Activated naive CD8-positive, alpha-beta T cell treated with anti-CD3 and anti-CD28 coated beads, Interleukin-2, amount 50 U/mL, for 24 hours (primary cell): ENCODE measurements around the gene RGL1.
"Not testable (repeated sequence)": the region's sequence is repeated elsewhere in the genome, so short reads cannot be mapped to it uniquely, and the experiment has no call there.

Experiments
- ATAC-seq: fragments of 150-1000 bp; cut with Tn5 transposase; one replicate; pipeline ENCODE4 v1.10.0; 2021
- DNase-seq: peaks from one replicate; pipeline ENCODE4 v3.0.0; 2021
- H3K27ac Mint-ChIP-seq: one replicate; pipeline ENCODE4 v1.8.0; 2021; ENCODE audit warnings: mild to moderate bottlenecking, mixed read lengths
- H3K27me3 Mint-ChIP-seq: one replicate; pipeline ENCODE4 v1.8.0; 2021; ENCODE audit warnings: mixed read lengths
- H3K36me3 Mint-ChIP-seq: one replicate; pipeline ENCODE4 v1.8.0; 2021; ENCODE audit warnings: low read depth, mixed read lengths
- H3K4me1 Mint-ChIP-seq: one replicate; pipeline ENCODE4 v1.8.0; 2021; ENCODE audit warnings: mixed read lengths
- H3K4me3 Mint-ChIP-seq: one replicate; pipeline ENCODE4 v1.8.0; 2021; ENCODE audit warnings: mild to moderate bottlenecking, moderate library complexity, mixed read lengths
- H3K9me3 Mint-ChIP-seq: one replicate; pipeline ENCODE4 v1.8.0; 2021; ENCODE audit warnings: mixed read lengths

The RGL1 gene

GRCh38 chr1:183804916-183805841, at the start of gene RGL1:
Gene RGL1, plus strand, starts transcription at chr1:183805120. Its CDS starts 178 bp downstream, at chr1:183805298.
- ATAC-seq: peak; percentile 52
- Mint-ChIP-seq H3K9me3 (peaks cover 26% of the 10 kb centered on the region), H3K36me3 (peaks cover 17% of the 10 kb centered on the region), H3K27ac (no peak within 1 kb of the TSS), H3K4me1 (peaks cover 14% of the 10 kb centered on the region), H3K27me3 (peaks cover 28% of the 10 kb centered on the region), H3K4me3 (peak within 1 kb of the TSS; percentile 83)
- peak; percentile 24 for DNase-seq

DNA sequence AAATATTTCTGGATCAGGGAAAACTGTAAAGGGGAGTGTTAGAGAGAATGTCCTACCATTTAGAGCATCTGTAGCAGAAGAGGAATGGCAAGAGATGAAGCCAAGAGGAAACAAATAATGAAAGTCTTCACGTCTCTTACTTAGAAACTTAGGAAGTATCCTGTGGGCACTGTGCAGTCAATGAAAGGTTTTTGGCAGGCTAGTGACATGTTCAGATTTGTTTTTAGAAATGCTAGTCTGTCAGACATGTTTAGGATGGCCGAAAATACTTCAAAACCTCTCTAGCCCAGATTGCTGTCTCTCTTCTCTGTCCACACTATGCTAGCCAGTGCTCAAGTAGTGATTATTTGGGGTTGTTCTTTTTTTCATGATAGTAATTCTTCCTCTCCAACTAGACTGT, 48.6 kb upstream of the RGL1 start:
- H3K4me1 Mint-ChIP-seq: no peaks in the 10 kb centered on the region
- H3K36me3 Mint-ChIP-seq: peaks cover 2% of the 10 kb centered on the region
- no peak for ATAC-seq
- no peak overlapping the region for H3K27ac Mint-ChIP-seq
- DNase-seq: no peak
- no peak overlapping the region for H3K4me3 Mint-ChIP-seq
- H3K9me3 Mint-ChIP-seq: peaks cover 16% of the 10 kb centered on the region
- no peaks in the 10 kb centered on the region for H3K27me3 Mint-ChIP-seq

DNA sequence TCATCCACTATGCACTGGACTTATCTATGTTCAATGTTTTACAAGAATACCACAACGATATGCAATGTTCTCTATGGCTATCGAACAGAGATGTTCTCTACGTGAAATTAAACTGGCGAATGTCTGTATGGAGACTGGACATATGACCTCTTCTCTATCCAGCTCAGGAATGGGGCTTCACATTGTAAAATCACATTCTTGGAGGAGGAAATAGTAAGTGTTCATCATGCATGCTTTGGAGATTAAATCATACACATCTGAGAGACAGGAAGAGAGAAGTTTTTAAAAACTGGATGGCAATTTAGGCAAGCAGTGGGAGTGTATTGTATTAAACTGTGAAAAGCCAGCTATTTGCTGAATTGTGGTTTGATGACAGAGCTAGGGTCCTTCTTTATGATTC, 47.9 kb upstream of the RGL1 start:
- no peak for DNase-seq
- H3K9me3 Mint-ChIP-seq: peaks cover 21% of the 10 kb centered on the region
- no peak overlapping the region for H3K27ac Mint-ChIP-seq

DNA sequence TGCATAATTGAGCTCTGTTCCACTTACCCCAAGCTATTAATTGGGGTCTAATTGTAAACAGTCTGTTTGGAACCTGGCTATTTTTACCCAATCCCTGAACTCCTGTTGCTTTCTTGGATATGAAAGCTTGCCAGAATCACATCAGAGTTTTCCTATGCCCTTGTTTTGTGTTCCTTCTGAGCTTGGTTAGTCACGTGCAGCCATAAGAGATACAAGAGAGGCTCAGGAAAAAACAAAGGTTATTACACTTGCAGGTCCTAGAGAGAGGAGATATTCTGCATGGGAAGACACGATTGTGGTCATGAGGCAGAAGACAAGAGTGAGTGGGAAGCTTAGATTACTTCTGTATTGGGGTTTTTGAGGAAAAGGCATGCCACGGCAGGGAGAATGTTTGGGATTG, 46.0 kb upstream of the RGL1 start:
- no peak for ATAC-seq
- Mint-ChIP-seq H3K27me3 (no peaks in the 10 kb centered on the region), H3K36me3 (peaks cover 3% of the 10 kb centered on the region), H3K9me3 (peaks cover 21% of the 10 kb centered on the region), H3K4me3 (no peak overlapping the region), H3K27ac (no peak overlapping the region), H3K4me1 (no peaks in the 10 kb centered on the region)
- no peak for DNase-seq

More for the DNA sequence above, 47.9 kb upstream of the RGL1 start:
- Mint-ChIP-seq H3K4me1 (no peaks in the 10 kb centered on the region), H3K36me3 (peaks cover under 1% of the 10 kb centered on the region), H3K4me3 (no peak overlapping the region), H3K27me3 (no peaks in the 10 kb centered on the region)
- no peak for ATAC-seq

- Mint-ChIP-seq H3K27ac (no peak overlapping the region), H3K4me3 (no peak overlapping the region), H3K27me3 (no peaks in the 10 kb centered on the region), H3K9me3 (peaks cover 35% of the 10 kb centered on the region), H3K4me1 (no peaks in the 10 kb centered on the region), H3K36me3 (peaks cover 7% of the 10 kb centered on the region)
- ATAC-seq: no peak
- DNase-seq: no peak
Measured at GRCh38 chr1:183760661-183761060, 44.3 kb upstream of the RGL1 start.

DNA sequence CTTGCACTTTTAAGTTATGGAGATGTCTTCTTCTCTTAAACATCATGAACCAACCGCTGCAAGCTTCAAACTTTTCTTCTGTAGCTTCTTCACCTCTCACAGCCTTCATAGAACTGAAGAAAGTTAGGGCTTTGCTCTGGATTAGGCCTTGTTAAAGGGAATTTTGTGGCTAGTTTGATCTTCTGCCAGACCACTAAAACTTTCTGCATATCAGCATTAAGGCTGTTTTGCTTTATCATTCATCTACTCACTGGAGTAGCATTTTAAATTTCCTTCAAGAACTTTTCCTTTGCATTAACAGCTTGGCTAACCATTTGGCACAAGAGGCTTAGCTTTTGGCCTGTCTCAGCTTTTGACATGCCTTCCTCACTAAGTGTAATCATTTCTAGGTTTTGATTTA, 43.0 kb upstream of the RGL1 start:
- no peak overlapping the region for H3K27ac Mint-ChIP-seq

DNA sequence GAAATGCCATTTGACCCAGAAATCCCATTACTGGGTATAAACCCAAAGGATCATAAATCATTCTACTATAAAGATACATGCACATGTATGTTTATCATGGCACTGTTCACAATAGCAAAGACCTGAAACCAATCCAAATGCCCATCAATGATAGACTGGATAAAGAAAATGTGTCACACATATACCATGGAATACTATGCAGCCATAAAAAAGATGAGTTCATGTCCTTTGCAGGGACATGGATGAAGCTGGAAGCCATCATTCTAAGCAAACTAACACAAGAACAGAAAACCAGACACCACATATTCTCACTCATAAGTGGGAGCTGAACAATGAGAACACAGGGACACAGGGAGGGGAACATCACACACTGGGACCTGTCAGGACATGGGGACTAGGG, 42.1 kb upstream of the RGL1 start:
- not testable (repeated sequence) for DNase-seq, H3K27ac Mint-ChIP-seq, H3K36me3 Mint-ChIP-seq, ATAC-seq, H3K4me1 Mint-ChIP-seq, H3K4me3 Mint-ChIP-seq, H3K27me3 Mint-ChIP-seq
- H3K9me3 Mint-ChIP-seq: peaks cover 35% of the 10 kb centered on the region

More for the DNA sequence above, 43.0 kb upstream of the RGL1 start:
- ATAC-seq: no peak
- DNase-seq: no peak
- Mint-ChIP-seq H3K36me3 (peaks cover 7% of the 10 kb centered on the region), H3K27me3 (no peaks in the 10 kb centered on the region), H3K4me3 (no peak overlapping the region), H3K9me3 (peaks cover 35% of the 10 kb centered on the region), H3K4me1 (no peaks in the 10 kb centered on the region)

DNA sequence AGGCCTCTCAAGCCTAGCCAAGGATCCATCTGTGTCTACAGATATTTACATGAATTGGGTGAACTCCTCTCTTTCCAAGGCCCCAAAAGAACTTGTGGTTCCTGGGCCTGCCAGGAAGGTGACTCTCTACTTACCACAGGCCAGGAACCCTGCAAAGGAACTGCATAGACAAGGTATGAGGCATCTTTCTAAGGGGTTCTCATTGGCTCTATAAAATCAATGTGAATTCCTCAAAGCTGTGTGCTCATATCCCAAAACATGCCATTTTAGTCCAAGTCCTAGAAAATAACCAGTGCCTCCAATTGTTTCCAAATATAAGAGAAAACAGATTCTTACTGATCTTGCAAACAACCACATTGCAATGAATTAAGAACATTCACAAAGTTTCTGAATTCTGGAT, 39.9 kb upstream of the RGL1 start:
- Mint-ChIP-seq H3K27me3 (no peaks in the 10 kb centered on the region), H3K4me3 (no peak overlapping the region), H3K4me1 (no peaks in the 10 kb centered on the region), H3K36me3 (peaks cover 7% of the 10 kb centered on the region), H3K9me3 (peaks cover 41% of the 10 kb centered on the region), H3K27ac (no peak overlapping the region)
- DNase-seq (no peak), ATAC-seq (no peak)

GRCh38 chr1:183769956-183770815, 34.7 kb upstream of the RGL1 start:
- H3K27me3 Mint-ChIP-seq: no peaks in the 10 kb centered on the region
- ATAC-seq: no peak
- DNase-seq: no peak
- H3K27ac Mint-ChIP-seq: no peak overlapping the region
- no peak overlapping the region for H3K4me3 Mint-ChIP-seq
- H3K9me3 Mint-ChIP-seq: peaks cover 34% of the 10 kb centered on the region
- peaks cover 1% of the 10 kb centered on the region for H3K4me1 Mint-ChIP-seq
- peaks cover 5% of the 10 kb centered on the region for H3K36me3 Mint-ChIP-seq

DNA sequence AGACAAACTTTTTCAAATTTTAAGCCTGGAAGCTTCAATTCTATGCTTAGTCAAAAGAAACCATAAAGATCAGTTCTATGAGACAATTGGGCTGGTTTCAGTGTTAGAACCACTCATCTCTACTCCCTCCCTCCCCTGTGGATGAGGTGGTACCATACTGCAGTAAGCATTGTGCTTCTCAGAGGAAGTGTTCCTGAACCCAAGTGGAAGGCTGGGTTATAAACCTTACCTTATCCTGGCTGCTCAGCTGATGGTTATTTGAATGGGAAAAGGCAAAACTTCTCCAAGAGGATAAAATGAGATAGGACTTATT, 34.1 kb upstream of the RGL1 start:
- Mint-ChIP-seq H3K27ac (no peak overlapping the region), H3K4me1 (peaks cover 1% of the 10 kb centered on the region), H3K9me3 (peaks cover 33% of the 10 kb centered on the region), H3K4me3 (no peak overlapping the region), H3K27me3 (no peaks in the 10 kb centered on the region), H3K36me3 (peaks cover 5% of the 10 kb centered on the region)
- ATAC-seq: no peak
- no peak for DNase-seq

- Mint-ChIP-seq H3K4me1 (peaks cover 1% of the 10 kb centered on the region), H3K27ac (no peak overlapping the region), H3K9me3 (peaks cover 33% of the 10 kb centered on the region), H3K4me3 (no peak overlapping the region), H3K36me3 (peaks cover 6% of the 10 kb centered on the region), H3K27me3 (no peaks in the 10 kb centered on the region)
- DNase-seq: no peak
- no peak for ATAC-seq
Measured at GRCh38 chr1:183773482-183774274, 31.2 kb upstream of the RGL1 start.

DNA sequence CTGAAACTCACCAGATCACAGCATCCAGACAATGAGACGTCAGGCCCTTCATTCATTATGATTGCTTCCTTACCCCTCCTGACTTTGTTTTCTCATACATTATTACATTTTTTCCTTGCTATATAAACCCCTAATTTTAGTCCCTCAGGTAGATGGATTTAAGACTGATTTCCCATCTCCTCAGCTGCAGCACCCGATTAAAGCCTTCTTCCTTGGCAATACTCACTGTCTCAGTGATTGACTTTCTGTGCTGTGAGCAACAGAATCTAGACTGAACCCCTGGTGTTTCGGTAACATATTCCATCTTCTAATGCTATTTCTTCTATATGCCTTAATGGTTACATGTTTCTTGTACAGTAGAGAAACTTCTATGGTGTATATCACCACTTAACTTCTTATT, 30.0 kb upstream of the RGL1 start:
- Mint-ChIP-seq H3K27me3 (no peaks in the 10 kb centered on the region), H3K4me1 (peaks cover 1% of the 10 kb centered on the region), H3K9me3 (peaks cover 27% of the 10 kb centered on the region), H3K36me3 (peaks cover 6% of the 10 kb centered on the region), H3K27ac (no peak overlapping the region), H3K4me3 (no peak overlapping the region)
- ATAC-seq: no peak
- no peak for DNase-seq

GRCh38 chr1:183776731-183777130, 28.2 kb upstream of the RGL1 start:
- peaks cover 6% of the 10 kb centered on the region for H3K36me3 Mint-ChIP-seq
- H3K4me3 Mint-ChIP-seq: no peak overlapping the region
- no peaks in the 10 kb centered on the region for H3K27me3 Mint-ChIP-seq
- H3K9me3 Mint-ChIP-seq: peaks cover 22% of the 10 kb centered on the region
- H3K27ac Mint-ChIP-seq: no peak overlapping the region
- DNase-seq (no peak), ATAC-seq (no peak)
- H3K4me1 Mint-ChIP-seq: no peaks in the 10 kb centered on the region

DNA sequence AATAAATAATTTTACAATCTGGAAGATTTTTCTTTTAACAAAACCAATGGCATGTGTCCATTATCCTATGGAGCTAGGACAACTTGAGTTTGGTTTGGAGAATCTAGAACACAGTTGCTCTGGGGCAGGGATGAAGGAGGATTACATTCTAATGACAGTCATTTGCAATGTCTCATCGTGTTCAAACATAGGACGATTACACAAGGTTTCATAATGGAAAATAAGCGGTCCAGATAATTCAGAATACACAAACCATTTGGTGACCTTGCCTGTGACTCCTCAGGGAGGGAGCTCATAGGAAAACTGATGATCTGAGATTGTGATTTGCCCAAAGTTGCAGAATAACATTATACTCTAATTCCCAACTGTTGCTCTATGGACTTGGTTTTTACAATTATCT, 27.6 kb upstream of the RGL1 start:
- Mint-ChIP-seq H3K36me3 (peaks cover 6% of the 10 kb centered on the region), H3K4me3 (no peak overlapping the region), H3K9me3 (peaks cover 22% of the 10 kb centered on the region), H3K27ac (no peak overlapping the region), H3K27me3 (no peaks in the 10 kb centered on the region), H3K4me1 (no peaks in the 10 kb centered on the region)
- ATAC-seq: no peak
- no peak for DNase-seq
